Ecto neural progenitor cell (in vitro differentiated cells): Measurements from ENCODE around the gene KDM4F.

ENCODE experiments used
- DNase-seq: peaks from one replicate; pipeline ENCODE4 v3.0.0-alpha.2; 2018; ENCODE audit warnings: low spot score

KDM4F gene

GRCh38 chr11:95091663-95092180 lies 42.5 kb downstream of the KDM4F start:
- no peak for DNase-seq

- DNase-seq, result no peak
Observed at GRCh38 chr11:95092549-95093324, 43.5 kb downstream of the KDM4F start.

- no peak for DNase-seq
Observed at GRCh38 chr11:95093548-95093947, 44.3 kb downstream of the KDM4F start.

GRCh38 chr11:95095858-95096587 lies 46.8 kb downstream of the KDM4F start:
- DNase-seq, result no peak

GRCh38 chr11:95097209-95097608 lies 48.0 kb downstream of the KDM4F start:
- no peak for DNase-seq

- no peak for DNase-seq
Observed at GRCh38 chr11:95098826-95099225, 49.6 kb downstream of the KDM4F start.

GRCh38 chr11:95100191-95100648 lies 51.0 kb downstream of the KDM4F start:
- no peak for DNase-seq
